Measurements from ENCODE around the gene ALKBH8.
"Not testable (repeated sequence)": the region's sequence is repeated elsewhere in the genome, so short reads cannot be mapped to it uniquely, and the experiment has no call there.

The ALKBH8 gene

DNA sequence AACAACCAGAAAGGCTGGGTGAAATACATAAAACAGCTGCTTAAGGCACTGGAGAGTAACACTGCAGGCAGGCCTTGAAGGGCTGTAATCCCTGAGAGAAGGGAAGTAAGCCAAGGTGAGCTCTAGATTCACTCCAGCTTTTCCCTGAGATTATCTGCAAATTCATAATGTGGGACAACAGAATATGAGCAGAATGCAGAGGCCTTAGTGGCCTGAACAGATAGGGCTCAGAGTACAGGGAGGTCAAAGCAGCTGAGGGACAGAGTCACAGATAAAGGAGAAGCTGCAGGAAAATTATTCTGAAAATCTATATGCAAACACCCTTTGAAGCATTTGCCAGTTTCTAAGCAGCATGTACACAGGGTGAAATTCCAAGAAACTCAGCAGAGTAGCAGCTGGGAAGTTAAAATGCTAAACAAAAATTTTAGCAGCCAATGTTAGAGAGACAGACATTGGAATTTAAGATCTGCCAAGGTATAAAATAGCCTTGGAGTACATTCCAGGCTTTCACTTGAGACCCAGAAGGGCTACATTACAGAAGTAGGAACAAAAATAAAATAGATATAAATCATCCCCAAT, 59.8 kb downstream of the ALKBH8 start:
- TF ChIP-seq, protein P1, sequence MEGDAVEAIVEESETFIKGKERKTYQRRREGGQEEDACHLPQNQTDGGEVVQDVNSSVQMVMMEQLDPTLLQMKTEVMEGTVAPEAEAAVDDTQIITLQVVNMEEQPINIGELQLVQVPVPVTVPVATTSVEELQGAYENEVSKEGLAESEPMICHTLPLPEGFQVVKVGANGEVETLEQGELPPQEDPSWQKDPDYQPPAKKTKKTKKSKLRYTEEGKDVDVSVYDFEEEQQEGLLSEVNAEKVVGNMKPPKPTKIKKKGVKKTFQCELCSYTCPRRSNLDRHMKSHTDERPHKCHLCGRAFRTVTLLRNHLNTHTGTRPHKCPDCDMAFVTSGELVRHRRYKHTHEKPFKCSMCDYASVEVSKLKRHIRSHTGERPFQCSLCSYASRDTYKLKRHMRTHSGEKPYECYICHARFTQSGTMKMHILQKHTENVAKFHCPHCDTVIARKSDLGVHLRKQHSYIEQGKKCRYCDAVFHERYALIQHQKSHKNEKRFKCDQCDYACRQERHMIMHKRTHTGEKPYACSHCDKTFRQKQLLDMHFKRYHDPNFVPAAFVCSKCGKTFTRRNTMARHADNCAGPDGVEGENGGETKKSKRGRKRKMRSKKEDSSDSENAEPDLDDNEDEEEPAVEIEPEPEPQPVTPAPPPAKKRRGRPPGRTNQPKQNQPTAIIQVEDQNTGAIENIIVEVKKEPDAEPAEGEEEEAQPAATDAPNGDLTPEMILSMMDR (conservative IDR thresholded peaks at IDR 0.05; ENCODE audit: low read depth, low read length): no peak
- DNase-seq (ENCODE audit: low read depth): no peak
- H3K4me3 ChIP-seq (ENCODE audit: low read length): no peak overlapping the region

- no peak overlapping the region for H3K4me3 ChIP-seq (ENCODE audit: low read length)
- no peak for DNase-seq (ENCODE audit: low read depth)
- TF ChIP-seq, protein P1 (conservative IDR thresholded peaks at IDR 0.05; ENCODE audit: low read depth, low read length): no peak
Observed at GRCh38 chr11:107504981-107505380, 60.6 kb downstream of the ALKBH8 start.

- TF ChIP-seq, protein P1 (conservative IDR thresholded peaks at IDR 0.05; ENCODE audit: low read depth, low read length): no peak
- H3K4me3 ChIP-seq (ENCODE audit: low read length): no peak overlapping the region
- DNase-seq (ENCODE audit: low read depth): no peak
Observed at GRCh38 chr11:107501713-107502112, 63.8 kb downstream of the ALKBH8 start.

DNA sequence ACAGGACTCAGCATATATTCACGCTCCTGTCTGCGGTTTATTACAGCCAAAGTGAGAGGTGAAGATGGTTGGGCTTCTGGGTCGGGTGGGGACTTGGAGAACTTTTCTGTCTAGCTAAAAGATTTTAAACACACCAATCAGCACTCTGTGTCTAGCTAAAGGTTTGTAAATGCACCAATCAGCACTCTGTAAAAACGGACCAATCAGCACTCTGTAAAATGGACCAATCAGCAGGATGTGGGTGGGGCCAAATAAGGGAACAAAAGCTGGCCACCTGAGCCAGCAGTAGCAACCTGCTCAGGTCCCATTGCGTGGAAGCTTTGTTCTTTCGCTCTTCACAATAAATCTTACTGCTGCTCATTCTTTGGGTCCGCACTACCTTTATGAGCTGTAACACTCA, 68.2 kb downstream of the ALKBH8 start:
- not testable (repeated sequence) for DNase-seq (ENCODE audit: low read depth); H3K4me3 ChIP-seq (ENCODE audit: low read length)

GRCh38 chr11:107496011-107496410, 69.5 kb downstream of the ALKBH8 start:
- TF ChIP-seq, protein P1 (conservative IDR thresholded peaks at IDR 0.05; ENCODE audit: low read depth, low read length): no peak
- H3K4me3 ChIP-seq (ENCODE audit: low read length): no peak overlapping the region
- DNase-seq (ENCODE audit: low read depth): peak; percentile 87

- TF ChIP-seq, protein P1 (conservative IDR thresholded peaks at IDR 0.05; ENCODE audit: low read depth, low read length): no peak
- no peak for DNase-seq (ENCODE audit: low read depth)
Observed at GRCh38 chr11:107494055-107494454, 71.5 kb downstream of the ALKBH8 start.

GRCh38 chr11:107493117-107493516, 72.4 kb downstream of the ALKBH8 start:
- TF ChIP-seq, protein P1 (conservative IDR thresholded peaks at IDR 0.05; ENCODE audit: low read depth, low read length): no peak
- no peak overlapping the region for H3K4me3 ChIP-seq (ENCODE audit: low read length)
- peak; percentile 3 for DNase-seq (ENCODE audit: low read depth)

More at GRCh38 chr11:107494055-107494454, 71.5 kb downstream of the ALKBH8 start:
- no peak overlapping the region for H3K4me3 ChIP-seq (ENCODE audit: low read length)
